Posterior vena cava (tissue), 2 donors: ENCODE results near the gene ZXDB. TPM values are rescaled to one million over a fixed set of nuclear protein-coding genes. Genes with fewer than 3 reads are reported as not detected.
"Not testable (repeated sequence)": the region's sequence is repeated elsewhere in the genome, so short reads cannot be mapped to it uniquely, and the experiment has no call there.

Experiments used
- DNase-seq: peaks from one replicate; pipeline ENCODE4 v3.0.0-alpha.2; 2020; ENCODE audit warnings: low spot score
- intact Hi-C, 2 donors: fragments of 100-400 bp; cut with DNase I; formaldehyde crosslinking; loops; one replicate each; pipeline versions ENCODE4 v1.14.1 to v1.14.2; 2022 to 2023
- long read RNA-seq, 2 donors: library from polyadenylated mRNA; unstranded; transcript quantifications; one replicate each; pipeline ENCODE4 v2.0.0, GENCODE V29; 2020 to 2021
- total RNA-seq, 2 donors: library from RNA; stranded (reverse); fragmentation: NEBNext Ultra II Directional; extraction: Animal tissue kit (Norgen Biotek cat#: 25700); gene quantifications; one replicate each; pipeline ENCODE4 v1.2.1, GENCODE V29; 2021
- donor health status: DM: yes; HTN: yes; CAD: no.
- donor health status: DM: yes; HTN: yes; CAD: no.

Gene ZXDB
- total RNA-seq: 1 to 10 TPM; 6.8 to 7.8 TPM
- long read RNA-seq, donor 1, full-length matches to known transcripts: 2 of 2 reads
- long read RNA-seq, donor 1, partial matches to known transcripts: 0 of 2 reads
- long read RNA-seq, donor 1, other reads (novel, unspliced or antisense): 0 of 2 reads
- long read RNA-seq, donor 2: 0 reads

- DNase-seq: not testable (repeated sequence)
- intact Hi-C loops: loop anchor here in 1 of 2 donors (10.0 kb wide), 1 partner anchor 313 kb away; no protein-coding TSS in a partner anchor
Measured at GRCh38 chrX:57591284-57592159, at the start of gene ZXDB. Gene ZXDB (plus strand): TSS chrX:57592011. CDS start chrX:57592049, 38 bp downstream.

- intact Hi-C loops: no loop called here
- DNase-seq: no peak
Measured at GRCh38 chrX:57565198-57565597, 26.6 kb upstream of the ZXDB start.

DNA sequence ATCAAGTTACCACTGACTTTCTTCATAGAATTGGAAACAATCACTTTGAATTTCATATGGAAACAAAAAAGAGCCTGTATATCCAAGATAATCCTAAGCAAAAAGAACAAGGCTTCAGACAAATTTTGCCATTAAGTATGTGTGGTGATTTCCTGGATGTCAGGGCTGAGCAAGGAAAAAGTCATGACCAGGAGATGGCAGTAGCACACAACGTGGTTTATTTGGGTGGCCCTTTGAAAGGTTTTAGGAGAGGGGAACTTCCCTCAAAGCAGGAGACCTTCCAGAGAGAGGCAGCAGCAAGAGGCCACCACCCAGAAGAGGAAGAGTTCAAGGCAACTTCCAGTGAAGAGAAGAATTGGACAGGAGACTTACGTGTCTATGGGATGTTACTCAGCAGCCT, 18.1 kb upstream of the ZXDB start:
- DNase-seq: no peak
- intact Hi-C loops: loop anchor here in 1 of 2 donors (10.0 kb wide), 1 partner anchor 61 kb away; no protein-coding TSS in a partner anchor

- DNase-seq, intact Hi-C loops: not testable (repeated sequence)
Measured at GRCh38 chrX:57582948-57583347, 8.9 kb upstream of the ZXDB start.

GRCh38 chrX:57583477-57583876, 8.3 kb upstream of the ZXDB start:
- DNase-seq: no peak
- intact Hi-C loops: no loop called here

DNA sequence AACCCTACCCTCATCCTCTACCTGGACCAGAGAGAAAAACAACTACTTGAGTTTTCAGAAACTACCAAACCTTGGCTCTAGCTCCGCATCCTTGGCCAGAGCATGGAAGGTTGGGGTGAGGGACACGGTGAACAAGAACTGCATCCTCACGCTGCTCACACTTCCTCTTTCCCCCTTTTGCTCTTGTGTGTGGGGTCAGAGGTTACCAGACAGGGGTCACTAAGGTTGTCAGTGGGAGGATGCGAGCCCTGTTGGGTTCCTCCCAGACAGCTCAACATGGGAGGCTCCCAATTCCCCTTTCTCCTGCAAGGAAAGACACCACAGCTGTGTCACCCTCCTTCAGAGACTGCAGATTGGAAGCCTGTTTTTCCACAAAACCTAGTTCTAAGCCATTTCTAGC, 5.5 kb upstream of the ZXDB start:
- DNase-seq: no peak
- intact Hi-C loops: no loop called here

DNA sequence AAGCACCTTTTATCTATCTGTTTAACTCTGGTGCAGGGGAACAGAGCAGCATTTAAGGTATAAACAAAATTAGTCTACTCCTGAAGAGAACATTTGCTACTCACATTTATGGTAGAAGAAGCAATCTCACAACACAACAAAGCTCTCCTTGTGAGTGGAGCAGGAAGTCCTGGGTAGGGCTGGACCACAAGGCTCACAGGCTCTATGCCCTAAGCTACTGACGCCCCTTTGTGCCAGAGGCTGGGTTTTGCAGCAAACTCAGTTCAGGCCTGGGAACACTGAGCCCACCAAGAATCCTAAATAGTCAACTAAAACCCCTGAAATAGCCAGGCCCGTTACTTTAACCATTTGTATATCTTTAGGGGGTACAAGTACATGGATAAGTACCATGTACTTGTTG, 4.7 kb upstream of the ZXDB start:
- DNase-seq: no peak
- intact Hi-C loops: no loop called here

GRCh38 chrX:57587607-57588006, 4.2 kb upstream of the ZXDB start:
- intact Hi-C loops: no loop called here
- no peak for DNase-seq

DNA sequence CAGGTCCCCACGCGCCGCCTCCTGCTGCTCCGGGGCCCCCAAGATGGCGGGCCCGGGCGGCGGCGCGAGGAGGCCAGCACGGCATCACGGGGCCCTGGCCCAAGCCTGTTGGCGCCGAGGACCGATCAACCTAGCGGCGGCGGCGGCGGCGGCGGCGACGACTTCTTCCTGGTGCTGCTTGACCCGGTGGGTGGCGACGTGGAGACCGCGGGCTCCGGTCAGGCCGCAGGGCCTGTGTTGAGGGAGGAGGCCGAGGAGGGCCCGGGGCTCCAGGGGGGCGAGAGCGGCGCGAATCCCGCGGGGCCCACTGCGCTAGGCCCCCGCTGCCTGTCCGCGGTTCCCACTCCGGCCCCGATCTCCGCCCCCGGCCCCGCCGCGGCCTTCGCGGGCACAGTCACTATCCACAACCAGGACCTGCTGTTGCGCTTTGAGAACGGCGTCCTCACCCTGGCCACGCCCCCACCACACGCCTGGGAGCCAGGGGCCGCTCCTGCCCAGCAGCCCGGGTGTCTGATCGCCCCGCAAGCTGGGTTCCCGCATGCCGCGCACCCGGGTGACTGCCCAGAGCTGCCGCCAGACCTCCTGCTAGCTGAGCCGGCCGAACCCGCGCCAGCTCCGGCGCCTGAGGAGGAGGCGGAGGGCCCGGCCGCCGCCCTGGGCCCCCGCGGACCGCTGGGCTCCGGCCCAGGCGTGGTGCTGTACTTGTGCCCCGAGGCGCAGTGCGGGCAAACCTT, 516 bp downstream of the ZXDB start:
- intact Hi-C loops: loop anchor here in 1 of 2 donors (10.0 kb wide), 1 partner anchor 312 kb away; no protein-coding TSS in a partner anchor
- DNase-seq: peak; percentile 83

DNA sequence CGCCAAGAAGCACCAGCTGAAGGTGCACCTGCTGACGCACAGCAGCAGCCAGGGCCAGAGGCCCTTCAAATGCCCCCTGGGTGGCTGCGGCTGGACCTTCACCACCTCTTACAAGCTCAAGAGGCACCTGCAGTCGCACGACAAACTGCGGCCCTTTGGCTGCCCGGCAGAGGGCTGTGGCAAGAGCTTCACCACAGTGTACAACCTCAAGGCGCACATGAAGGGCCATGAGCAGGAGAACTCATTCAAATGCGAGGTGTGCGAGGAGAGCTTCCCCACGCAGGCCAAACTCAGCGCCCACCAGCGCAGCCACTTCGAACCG, 1.0 kb downstream of the ZXDB start:
- DNase-seq: not testable (repeated sequence)
- intact Hi-C loops: loop anchor here in 1 of 2 donors (10.0 kb wide), 1 partner anchor 312 kb away; no protein-coding TSS in a partner anchor

DNA sequence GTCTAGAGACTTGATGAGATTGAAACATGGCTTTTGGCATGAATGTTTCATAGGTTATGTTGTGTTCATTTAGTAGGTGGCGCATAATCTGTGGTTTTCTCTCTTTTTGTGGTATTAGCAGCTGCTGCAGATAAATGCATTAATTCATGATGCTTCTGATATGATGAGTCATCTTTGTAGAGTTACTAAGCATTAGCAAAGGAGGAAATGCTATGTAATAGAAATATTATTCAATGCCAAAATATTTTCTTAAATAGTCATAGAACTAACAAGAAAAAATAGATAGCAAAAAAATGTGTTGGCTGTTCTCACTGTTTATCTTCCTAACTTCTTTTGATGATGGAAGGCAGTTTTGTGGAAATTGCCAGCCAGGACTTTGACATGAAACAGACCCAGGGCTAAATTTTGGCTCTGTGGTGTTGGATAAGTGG, 3.6 kb downstream of the ZXDB start:
- DNase-seq: no peak
- intact Hi-C loops: loop anchor here in 1 of 2 donors (10.0 kb wide), 1 partner anchor 309 kb away; no protein-coding TSS in a partner anchor

- intact Hi-C loops: loop anchor here in 1 of 2 donors (10.0 kb wide), 1 partner anchor 309 kb away; no protein-coding TSS in a partner anchor
- no peak for DNase-seq
Measured at GRCh38 chrX:57596109-57596508, 4.3 kb downstream of the ZXDB start.

- intact Hi-C loops: loop anchor here in 1 of 2 donors (10.0 kb wide), 1 partner anchor 308 kb away; no protein-coding TSS in a partner anchor
- DNase-seq: no peak
Measured at GRCh38 chrX:57596516-57596915, 4.7 kb downstream of the ZXDB start.

DNA sequence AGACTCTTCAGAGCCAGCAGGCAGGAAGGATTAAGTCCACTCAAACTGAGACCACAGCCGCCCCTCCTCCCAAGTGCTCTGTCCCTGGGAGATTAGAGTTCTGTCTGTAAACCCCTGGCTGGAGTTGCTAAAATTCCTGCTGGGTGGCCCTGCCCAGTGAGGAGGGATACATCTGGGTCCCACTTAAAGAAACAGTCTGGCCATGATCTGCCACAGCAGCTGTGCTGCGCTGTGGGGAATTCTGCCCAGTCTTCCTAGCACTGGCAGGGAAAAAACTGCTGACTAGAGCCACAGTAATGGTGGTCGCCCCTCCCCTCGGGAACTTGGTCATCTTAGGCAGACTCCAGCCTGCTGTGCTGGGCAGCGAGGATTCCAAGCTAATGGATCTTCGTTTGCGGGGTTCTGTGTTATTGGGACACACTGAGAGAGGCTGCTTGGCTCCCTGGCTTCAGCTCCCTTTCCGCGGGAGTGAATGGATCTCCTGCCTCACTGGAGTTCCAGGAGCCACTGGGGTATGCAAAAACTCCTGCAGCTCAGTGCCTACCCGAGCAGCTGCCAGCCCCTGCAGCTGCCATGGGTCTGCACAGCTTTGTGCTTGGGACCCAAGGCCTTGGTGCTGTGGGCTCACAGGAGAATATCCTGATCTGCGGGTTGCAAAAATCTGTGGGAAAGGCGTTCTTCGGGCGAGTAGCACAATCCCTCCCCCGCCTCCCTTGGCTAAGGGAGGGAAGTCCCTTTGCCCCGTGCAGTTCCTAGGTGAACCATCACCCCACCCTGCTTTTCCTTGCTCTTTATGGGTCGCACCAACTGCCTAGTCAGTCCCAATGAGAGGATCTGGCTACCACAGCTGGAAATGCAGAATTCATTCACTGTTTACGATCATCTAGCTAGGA, 15.7 kb downstream of the ZXDB start:
- intact Hi-C loops: no loop called here

GRCh38 chrX:57613351-57613750, 21.5 kb downstream of the ZXDB start:
- DNase-seq, intact Hi-C loops: not testable (repeated sequence)

More for the DNA sequence above, 15.7 kb downstream of the ZXDB start:
- no peak for DNase-seq

- intact Hi-C loops: not testable (repeated sequence)
- DNase-seq: peak; percentile 58
Measured at GRCh38 chrX:57629438-57629837, 37.6 kb downstream of the ZXDB start.

DNA sequence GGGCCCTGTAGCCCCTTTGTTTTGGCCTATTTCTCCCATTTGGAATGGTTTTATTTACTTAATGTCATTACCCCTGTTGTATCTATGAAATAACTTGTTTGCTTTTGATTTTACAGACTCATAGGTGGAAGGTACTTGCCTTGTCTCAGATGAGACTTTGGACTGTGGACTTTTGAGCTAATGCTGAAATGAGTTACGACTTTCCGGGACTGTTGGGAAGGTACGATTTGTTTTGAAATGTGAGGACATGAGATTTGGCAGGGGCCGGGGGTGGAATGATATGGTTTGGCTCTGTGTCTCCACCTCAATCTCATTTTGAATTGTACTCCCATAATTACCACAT, 48.8 kb downstream of the ZXDB start:
- intact Hi-C loops: no loop called here
- DNase-seq: no peak

- intact Hi-C loops: no loop called here
- DNase-seq: no peak
Measured at GRCh38 chrX:57641338-57641737, 49.5 kb downstream of the ZXDB start.

DNA sequence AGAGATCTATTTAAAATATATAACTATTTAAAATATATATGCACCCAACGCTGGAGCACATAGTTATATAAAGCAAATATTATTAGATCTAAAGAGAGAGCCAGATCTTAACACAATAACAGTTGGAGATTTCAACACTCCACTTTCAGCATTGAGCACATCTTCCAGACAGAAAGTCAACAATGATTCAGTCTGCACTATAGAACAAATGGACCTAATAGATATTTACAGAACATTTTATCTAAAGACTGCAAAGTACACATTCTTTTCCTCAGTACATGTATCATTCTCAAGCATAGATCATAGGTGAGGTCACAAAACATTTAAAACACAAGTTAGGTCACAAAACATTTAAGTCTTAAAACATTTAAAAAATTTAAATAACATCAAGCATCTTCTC, 51.9 kb downstream of the ZXDB start:
- DNase-seq: no peak
- intact Hi-C loops: no loop called here
